Ecto neural progenitor cell (in vitro differentiated cells): ENCODE results near the gene TMEM245.
"Not testable (repeated sequence)": the region's sequence is repeated elsewhere in the genome, so short reads cannot be mapped to it uniquely, and the experiment has no call there.

Experiments used
- DNase-seq: peaks from one replicate; pipeline ENCODE4 v3.0.0-alpha.2; 2018; ENCODE audit warnings: low spot score

Gene TMEM245

DNA sequence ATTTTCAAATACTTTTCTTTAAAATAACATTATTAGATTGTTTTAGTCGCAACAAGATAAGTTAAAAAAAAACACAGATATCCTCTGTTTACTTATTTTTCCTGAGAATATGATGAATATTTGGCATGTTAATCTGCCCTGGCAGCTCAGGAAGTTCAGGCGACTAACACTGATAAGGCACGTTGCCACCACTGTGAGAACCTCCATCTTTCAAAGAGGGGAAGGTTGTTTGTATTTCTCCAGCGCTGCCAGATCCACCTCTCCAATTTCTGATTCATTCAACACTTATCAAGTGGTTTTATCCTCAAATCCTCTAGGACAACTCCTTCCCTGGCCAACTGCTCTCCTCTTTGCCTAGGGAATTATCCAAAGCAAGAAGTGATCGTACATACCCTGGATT, 128.3 kb downstream of the TMEM245 start:
- DNase-seq: no peak

- DNase-seq: no peak
Observed at GRCh38 chr9:108983885-108984284, 135.9 kb downstream of the TMEM245 start.

DNA sequence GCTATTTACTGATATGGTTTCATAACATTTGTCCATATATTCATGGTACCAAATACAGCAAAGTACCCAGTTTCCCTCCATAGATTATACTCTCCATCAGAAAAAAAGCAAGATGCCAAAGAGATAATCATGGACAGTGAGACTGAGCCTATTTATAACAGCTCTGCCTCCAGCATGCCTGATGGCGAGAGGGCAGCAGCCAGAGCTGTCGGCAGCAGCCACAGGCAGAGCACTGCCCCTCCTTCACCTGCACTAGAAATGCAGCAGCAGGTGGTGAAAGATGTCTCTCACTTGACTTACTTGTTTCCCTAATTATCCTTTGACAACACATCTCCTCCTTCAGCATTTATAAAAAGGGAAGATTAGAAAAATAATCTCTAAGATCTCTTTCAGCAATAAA, 138.9 kb downstream of the TMEM245 start:
- DNase-seq: no peak

GRCh38 chr9:108978205-108978604, 141.5 kb downstream of the TMEM245 start:
- no peak for DNase-seq

DNA sequence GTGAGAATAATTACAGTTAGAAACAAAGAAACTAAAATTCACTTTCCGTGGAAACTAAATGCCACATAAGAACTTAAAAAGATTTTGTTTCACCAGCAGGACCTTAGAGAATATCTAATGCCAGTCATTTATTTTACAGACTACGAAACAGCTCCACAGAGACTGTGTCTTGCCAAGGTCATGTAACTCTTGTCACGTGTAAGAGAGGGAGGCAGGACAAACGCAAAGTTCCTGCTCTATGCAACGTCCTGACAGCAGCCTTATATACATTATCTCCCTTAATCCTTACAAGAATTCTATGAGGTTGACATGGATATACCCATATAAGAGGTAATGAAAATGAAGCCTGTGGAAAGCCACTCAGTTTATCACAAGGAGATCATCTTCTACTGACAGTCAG, 145.9 kb downstream of the TMEM245 start:
- no peak for DNase-seq

DNA sequence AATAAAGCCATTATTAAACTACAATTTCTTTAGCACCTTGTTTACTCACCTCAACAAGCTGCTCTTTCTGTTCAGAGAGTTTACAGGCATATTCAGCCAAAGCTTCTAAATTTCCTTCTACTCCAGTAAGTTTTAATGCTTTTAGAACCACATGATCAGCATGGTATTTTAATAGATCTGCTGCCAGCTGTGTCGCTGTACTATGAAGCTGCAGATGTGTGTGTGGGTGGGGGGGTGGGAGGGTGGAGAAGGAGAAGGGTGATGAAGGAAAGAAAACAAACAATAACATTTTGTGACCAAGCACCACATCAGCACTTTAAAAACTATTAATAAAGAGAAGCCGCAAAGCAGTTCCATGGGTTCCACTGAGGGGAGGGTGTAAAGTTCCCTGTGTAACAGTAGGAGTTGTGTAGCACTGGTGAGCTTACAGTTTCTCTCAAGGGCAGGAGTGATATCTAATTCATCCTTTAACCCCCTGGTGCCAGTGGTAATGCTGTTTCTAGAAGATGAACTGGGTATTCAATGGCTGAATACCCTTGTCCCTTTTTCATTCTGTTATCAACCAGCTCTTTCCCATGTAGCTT, 147.0 kb downstream of the TMEM245 start:
- no peak for DNase-seq

- no peak for DNase-seq
Observed at GRCh38 chr9:108972186-108972585, 147.6 kb downstream of the TMEM245 start.

- not testable (repeated sequence) for DNase-seq
Observed at GRCh38 chr9:108971392-108971791, 148.4 kb downstream of the TMEM245 start.

- DNase-seq: no peak
Observed at GRCh38 chr9:108967916-108968315, 151.8 kb downstream of the TMEM245 start.
